ENCODE measurements around the gene RAB26. TPM values are rescaled to one million over a fixed set of nuclear protein-coding genes. Genes with fewer than 3 reads are reported as not detected.

The RAB26 gene
- total and polyA plus RNA-seq, 2 of the 13 experiments (the other 11 are each of a cell fraction or from before 2014, with no cell fraction given): 0.86 to 3.6 TPM

DNA sequence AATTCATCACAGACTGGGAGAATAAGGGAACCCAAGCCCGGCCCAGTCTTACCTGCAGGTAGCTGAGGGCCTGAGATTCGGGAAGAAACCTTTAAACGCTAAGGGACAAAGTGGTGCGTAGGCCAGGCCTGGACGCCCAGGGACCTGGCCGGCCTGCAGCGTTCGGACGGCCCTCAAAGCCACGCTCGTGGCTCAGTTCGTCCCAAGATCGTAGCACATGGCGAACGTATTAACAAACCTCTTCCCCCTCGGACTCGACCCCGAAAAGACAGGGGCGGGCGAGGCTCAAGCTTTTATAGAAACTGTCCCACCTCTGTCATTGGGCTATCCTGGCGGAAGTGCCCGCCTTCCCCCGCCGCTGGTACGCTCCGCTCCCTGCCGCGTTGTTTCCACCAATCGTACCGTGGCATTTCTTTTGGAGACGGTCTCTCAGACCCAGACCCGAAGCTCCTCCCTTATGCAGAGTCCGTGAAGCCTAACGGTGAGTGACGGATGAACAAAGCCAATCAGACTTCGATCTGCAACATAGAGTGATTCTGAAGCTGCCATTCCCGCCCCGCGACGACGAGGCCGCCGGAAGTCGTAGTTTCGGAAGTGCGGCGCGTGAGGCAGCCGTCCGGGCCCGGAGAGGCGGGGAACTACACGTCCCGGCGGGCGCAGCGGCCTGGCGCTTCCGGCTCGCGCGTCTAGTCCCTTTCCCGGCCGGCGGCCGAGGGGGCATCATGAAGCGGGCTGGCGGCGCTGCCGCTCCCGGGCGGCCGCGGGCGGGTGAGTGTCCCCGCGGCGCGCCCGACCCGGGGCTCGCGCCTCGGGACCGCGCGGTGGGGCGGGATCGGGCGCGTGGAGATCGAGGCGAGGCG lies 6.9 kb downstream of the RAB26 start, which contains the start of gene TRAF7 (continued):
- TF ChIP-seq, protein P1, sequence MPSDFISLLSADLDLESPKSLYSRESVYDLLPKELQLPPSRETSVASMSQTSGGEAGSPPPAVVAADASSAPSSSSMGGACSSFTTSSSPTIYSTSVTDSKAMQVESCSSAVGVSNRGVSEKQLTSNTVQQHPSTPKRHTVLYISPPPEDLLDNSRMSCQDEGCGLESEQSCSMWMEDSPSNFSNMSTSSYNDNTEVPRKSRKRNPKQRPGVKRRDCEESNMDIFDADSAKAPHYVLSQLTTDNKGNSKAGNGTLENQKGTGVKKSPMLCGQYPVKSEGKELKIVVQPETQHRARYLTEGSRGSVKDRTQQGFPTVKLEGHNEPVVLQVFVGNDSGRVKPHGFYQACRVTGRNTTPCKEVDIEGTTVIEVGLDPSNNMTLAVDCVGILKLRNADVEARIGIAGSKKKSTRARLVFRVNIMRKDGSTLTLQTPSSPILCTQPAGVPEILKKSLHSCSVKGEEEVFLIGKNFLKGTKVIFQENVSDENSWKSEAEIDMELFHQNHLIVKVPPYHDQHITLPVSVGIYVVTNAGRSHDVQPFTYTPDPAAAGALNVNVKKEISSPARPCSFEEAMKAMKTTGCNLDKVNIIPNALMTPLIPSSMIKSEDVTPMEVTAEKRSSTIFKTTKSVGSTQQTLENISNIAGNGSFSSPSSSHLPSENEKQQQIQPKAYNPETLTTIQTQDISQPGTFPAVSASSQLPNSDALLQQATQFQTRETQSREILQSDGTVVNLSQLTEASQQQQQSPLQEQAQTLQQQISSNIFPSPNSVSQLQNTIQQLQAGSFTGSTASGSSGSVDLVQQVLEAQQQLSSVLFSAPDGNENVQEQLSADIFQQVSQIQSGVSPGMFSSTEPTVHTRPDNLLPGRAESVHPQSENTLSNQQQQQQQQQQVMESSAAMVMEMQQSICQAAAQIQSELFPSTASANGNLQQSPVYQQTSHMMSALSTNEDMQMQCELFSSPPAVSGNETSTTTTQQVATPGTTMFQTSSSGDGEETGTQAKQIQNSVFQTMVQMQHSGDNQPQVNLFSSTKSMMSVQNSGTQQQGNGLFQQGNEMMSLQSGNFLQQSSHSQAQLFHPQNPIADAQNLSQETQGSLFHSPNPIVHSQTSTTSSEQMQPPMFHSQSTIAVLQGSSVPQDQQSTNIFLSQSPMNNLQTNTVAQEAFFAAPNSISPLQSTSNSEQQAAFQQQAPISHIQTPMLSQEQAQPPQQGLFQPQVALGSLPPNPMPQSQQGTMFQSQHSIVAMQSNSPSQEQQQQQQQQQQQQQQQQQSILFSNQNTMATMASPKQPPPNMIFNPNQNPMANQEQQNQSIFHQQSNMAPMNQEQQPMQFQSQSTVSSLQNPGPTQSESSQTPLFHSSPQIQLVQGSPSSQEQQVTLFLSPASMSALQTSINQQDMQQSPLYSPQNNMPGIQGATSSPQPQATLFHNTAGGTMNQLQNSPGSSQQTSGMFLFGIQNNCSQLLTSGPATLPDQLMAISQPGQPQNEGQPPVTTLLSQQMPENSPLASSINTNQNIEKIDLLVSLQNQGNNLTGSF (CRISPR knock-in tag; IDR thresholded peaks at IDR 0.05): peak; percentile 53
- TF ChIP-seq SMYD3 (CRISPR knock-in tag; IDR thresholded peaks at IDR 0.05) (0 out of 2 replicates have a peak, but pooled peaks have one; percentile 73), BHLHE40 (IDR thresholded peaks at IDR 0.05; ENCODE audit: low read length) (no peak; the same call in 1 of the 2 replicates), ISL2 (CRISPR knock-in tag; IDR thresholded peaks at IDR 0.05) (no peak), SSRP1 (CRISPR knock-in tag; IDR thresholded peaks at IDR 0.05) (0 out of 2 replicates have a peak, but pooled peaks have one; percentile 13), MIER3 (CRISPR knock-in tag; IDR thresholded peaks at IDR 0.05; ENCODE audit: borderline replicate concordance) (peak; percentile 24; the same call in 1 of the 2 replicates), ZNF558 (CRISPR knock-in tag; IDR thresholded peaks at IDR 0.05; ENCODE audit: borderline replicate concordance) (no peak; the same call in 1 of the 2 replicates)
- TF ChIP-seq, protein P2, sequence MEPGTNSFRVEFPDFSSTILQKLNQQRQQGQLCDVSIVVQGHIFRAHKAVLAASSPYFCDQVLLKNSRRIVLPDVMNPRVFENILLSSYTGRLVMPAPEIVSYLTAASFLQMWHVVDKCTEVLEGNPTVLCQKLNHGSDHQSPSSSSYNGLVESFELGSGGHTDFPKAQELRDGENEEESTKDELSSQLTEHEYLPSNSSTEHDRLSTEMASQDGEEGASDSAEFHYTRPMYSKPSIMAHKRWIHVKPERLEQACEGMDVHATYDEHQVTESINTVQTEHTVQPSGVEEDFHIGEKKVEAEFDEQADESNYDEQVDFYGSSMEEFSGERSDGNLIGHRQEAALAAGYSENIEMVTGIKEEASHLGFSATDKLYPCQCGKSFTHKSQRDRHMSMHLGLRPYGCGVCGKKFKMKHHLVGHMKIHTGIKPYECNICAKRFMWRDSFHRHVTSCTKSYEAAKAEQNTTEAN (CRISPR knock-in tag; conservative IDR thresholded peaks at IDR 0.05): no peak
- TF ChIP-seq, protein P3, sequence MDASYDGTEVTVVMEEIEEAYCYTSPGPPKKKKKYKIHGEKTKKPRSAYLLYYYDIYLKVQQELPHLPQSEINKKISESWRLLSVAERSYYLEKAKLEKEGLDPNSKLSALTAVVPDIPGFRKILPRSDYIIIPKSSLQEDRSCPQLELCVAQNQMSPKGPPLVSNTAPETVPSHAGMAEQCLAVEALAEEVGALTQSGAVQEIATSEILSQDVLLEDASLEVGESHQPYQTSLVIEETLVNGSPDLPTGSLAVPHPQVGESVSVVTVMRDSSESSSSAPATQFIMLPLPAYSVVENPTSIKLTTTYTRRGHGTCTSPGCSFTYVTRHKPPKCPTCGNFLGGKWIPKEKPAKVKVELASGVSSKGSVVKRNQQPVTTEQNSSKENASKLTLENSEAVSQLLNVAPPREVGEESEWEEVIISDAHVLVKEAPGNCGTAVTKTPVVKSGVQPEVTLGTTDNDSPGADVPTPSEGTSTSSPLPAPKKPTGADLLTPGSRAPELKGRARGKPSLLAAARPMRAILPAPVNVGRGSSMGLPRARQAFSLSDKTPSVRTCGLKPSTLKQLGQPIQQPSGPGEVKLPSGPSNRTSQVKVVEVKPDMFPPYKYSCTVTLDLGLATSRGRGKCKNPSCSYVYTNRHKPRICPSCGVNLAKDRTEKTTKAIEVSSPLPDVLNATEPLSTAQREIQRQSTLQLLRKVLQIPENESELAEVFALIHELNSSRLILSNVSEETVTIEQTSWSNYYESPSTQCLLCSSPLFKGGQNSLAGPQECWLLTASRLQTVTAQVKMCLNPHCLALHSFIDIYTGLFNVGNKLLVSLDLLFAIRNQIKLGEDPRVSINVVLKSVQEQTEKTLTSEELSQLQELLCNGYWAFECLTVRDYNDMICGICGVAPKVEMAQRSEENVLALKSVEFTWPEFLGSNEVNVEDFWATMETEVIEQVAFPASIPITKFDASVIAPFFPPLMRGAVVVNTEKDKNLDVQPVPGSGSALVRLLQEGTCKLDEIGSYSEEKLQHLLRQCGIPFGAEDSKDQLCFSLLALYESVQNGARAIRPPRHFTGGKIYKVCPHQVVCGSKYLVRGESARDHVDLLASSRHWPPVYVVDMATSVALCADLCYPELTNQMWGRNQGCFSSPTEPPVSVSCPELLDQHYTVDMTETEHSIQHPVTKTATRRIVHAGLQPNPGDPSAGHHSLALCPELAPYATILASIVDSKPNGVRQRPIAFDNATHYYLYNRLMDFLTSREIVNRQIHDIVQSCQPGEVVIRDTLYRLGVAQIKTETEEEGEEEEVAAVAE (CRISPR knock-in tag; IDR thresholded peaks at IDR 0.05; ENCODE audit: borderline replicate concordance): peak; percentile 64; the same call in 1 of the 2 replicates
- TF ChIP-seq, protein P4, sequence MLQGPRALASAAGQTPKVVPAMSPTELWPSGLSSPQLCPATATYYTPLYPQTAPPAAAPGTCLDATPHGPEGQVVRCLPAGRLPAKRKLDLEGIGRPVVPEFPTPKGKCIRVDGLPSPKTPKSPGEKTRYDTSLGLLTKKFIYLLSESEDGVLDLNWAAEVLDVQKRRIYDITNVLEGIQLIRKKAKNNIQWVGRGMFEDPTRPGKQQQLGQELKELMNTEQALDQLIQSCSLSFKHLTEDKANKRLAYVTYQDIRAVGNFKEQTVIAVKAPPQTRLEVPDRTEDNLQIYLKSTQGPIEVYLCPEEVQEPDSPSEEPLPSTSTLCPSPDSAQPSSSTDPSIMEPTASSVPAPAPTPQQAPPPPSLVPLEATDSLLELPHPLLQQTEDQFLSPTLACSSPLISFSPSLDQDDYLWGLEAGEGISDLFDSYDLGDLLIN (CRISPR knock-in tag; IDR thresholded peaks at IDR 0.05; ENCODE audit: borderline replicate concordance): 0 out of 2 replicates have a peak, but pooled peaks have one; percentile 58
- TF ChIP-seq, protein P5, sequence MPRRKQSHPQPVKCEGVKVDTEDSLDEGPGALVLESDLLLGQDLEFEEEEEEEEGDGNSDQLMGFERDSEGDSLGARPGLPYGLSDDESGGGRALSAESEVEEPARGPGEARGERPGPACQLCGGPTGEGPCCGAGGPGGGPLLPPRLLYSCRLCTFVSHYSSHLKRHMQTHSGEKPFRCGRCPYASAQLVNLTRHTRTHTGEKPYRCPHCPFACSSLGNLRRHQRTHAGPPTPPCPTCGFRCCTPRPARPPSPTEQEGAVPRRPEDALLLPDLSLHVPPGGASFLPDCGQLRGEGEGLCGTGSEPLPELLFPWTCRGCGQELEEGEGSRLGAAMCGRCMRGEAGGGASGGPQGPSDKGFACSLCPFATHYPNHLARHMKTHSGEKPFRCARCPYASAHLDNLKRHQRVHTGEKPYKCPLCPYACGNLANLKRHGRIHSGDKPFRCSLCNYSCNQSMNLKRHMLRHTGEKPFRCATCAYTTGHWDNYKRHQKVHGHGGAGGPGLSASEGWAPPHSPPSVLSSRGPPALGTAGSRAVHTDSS (CRISPR knock-in tag; conservative IDR thresholded peaks at IDR 0.05): peak; percentile 71; the same call in 1 of the 2 replicates
